OCI-LY3 (cell line): ENCODE data around the gene MFAP2.
"Not testable (repeated sequence)": the region's sequence is repeated elsewhere in the genome, so short reads cannot be mapped to it uniquely, and the experiment has no call there.

Experiments used
- EZH2phosphoT487 ChIP-seq: fragments of 200-600 bp; shearing (Covaris generic); IDR thresholded peaks from 2 replicates; pipeline ENCODE4 v1.6.1; 2018; ENCODE audit warnings: antibody characterized with exemption, mixed run types, low read depth
- TF ChIP-seq, protein P1 (sequence below): fragments of 200-600, 300-600 bp; sonication (generic); IDR thresholded peaks from 2 replicates; pipeline ENCODE4 v1.5.1; 2014; ENCODE audit warnings: antibody characterized with exemption, low read length, low read depth

DNA sequence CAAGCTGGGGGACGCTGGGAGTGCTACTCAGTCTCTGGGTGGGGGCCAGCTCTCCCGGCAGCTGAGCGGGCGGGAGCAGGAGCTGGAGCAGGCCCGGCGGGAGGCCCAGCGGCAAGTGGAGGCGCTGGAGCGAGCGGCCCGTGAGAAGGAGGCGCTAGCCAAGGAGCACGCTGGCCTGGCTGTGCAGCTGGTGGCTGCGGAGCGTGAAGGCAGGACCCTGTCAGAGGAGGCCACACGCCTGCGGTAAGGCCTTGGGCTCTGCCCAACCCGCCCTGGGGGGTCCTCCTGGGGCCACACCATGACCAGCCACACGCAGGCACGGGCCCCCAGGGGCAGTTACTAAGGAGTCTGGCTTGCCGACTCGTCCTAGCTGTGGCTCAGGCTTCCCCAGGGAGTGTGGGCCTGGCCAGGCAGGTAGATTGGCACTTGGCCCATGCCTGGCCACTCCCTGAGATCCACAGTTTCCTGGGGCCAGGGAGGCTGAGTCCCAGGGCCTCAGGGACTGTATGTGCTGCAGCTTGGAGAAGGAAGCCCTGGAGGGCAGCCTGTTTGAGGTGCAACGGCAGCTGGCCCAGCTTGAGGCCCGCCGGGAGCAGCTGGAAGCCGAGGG lies 32.0 kb downstream of the MFAP2 start:
- TF ChIP-seq, protein P1, sequence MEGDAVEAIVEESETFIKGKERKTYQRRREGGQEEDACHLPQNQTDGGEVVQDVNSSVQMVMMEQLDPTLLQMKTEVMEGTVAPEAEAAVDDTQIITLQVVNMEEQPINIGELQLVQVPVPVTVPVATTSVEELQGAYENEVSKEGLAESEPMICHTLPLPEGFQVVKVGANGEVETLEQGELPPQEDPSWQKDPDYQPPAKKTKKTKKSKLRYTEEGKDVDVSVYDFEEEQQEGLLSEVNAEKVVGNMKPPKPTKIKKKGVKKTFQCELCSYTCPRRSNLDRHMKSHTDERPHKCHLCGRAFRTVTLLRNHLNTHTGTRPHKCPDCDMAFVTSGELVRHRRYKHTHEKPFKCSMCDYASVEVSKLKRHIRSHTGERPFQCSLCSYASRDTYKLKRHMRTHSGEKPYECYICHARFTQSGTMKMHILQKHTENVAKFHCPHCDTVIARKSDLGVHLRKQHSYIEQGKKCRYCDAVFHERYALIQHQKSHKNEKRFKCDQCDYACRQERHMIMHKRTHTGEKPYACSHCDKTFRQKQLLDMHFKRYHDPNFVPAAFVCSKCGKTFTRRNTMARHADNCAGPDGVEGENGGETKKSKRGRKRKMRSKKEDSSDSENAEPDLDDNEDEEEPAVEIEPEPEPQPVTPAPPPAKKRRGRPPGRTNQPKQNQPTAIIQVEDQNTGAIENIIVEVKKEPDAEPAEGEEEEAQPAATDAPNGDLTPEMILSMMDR, result not testable (repeated sequence)
- not testable (repeated sequence) for TF ChIP-seq EZH2phosphoT487
